D721Med (cell line): Measurements from ENCODE around the gene ALG8.

Experiments used
- DNase-seq: peaks from one replicate; pipeline ENCODE4 v3.0.0; 2011; ENCODE audit warnings: low spot score; ENCODE audit not compliant: insufficient read length
- FAIRE-seq: peaks from 2 replicates; lab custom pipeline; 2011; peaks lifted over from hg19 to GRCh38; lab: Jason Lieb, UNC
- TF ChIP-seq, protein P1 (sequence below): IDR thresholded peaks from 2 replicates; pipeline ENCODE4 v1.5.1; 2012; ENCODE audit warnings: mild to moderate bottlenecking, control low read depth; ENCODE audit not compliant: insufficient read depth; ENCODE audit errors: missing control alignments

Gene ALG8

DNA sequence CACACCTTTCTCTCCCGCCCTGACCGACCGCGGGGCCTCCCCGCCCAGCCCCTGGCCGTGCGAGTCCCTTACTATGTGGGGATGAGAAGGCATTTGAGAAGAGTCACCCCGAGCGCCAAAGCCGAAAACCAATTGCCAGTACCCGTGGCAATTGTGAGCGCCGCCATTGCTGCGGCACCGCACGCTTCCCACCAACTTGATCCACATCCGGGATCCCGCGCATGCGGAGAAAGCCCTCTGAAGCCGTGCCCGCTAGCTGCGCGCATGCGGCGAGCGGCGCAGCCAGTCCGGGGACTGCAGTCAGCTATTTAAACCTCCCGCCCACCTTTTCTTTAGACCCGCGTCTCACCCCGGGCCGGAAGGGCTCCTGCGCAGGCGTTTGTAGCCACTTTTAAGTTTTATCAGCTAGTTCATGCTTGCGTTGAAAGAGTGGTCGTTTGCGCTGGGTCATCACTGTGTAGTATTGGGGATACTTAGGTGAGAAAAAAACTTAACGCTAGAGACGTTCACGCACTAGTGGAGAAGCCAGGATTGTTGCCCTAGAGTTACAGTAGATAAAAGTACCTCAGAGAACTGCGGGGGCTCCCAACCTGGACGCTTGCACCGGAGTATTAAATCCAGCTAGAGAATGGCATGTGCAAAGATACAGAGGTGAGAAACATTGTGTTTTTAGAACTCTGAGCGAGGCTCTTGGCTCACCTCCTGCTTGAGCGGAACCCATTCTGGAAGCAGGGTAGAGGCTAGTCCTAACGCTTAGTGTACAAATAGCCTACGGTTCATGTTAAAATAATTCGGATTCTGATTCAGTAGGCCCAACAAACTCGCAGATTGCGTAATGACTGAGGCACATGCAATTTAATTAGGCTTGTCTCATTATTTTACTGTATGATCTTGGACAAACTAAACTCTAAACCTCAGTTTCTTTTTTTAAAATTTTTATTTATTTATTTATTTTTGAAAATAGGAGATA, at the start of gene ALG8:
TSS of gene ALG8 (minus strand) at position 205 of the 970 bp plus-strand sequence. CDS start at position 167, 38 bp downstream.
- TF ChIP-seq, protein P1, sequence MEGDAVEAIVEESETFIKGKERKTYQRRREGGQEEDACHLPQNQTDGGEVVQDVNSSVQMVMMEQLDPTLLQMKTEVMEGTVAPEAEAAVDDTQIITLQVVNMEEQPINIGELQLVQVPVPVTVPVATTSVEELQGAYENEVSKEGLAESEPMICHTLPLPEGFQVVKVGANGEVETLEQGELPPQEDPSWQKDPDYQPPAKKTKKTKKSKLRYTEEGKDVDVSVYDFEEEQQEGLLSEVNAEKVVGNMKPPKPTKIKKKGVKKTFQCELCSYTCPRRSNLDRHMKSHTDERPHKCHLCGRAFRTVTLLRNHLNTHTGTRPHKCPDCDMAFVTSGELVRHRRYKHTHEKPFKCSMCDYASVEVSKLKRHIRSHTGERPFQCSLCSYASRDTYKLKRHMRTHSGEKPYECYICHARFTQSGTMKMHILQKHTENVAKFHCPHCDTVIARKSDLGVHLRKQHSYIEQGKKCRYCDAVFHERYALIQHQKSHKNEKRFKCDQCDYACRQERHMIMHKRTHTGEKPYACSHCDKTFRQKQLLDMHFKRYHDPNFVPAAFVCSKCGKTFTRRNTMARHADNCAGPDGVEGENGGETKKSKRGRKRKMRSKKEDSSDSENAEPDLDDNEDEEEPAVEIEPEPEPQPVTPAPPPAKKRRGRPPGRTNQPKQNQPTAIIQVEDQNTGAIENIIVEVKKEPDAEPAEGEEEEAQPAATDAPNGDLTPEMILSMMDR, result no peak
- FAIRE-seq, result no peak
- peak; percentile 97 for DNase-seq

DNA sequence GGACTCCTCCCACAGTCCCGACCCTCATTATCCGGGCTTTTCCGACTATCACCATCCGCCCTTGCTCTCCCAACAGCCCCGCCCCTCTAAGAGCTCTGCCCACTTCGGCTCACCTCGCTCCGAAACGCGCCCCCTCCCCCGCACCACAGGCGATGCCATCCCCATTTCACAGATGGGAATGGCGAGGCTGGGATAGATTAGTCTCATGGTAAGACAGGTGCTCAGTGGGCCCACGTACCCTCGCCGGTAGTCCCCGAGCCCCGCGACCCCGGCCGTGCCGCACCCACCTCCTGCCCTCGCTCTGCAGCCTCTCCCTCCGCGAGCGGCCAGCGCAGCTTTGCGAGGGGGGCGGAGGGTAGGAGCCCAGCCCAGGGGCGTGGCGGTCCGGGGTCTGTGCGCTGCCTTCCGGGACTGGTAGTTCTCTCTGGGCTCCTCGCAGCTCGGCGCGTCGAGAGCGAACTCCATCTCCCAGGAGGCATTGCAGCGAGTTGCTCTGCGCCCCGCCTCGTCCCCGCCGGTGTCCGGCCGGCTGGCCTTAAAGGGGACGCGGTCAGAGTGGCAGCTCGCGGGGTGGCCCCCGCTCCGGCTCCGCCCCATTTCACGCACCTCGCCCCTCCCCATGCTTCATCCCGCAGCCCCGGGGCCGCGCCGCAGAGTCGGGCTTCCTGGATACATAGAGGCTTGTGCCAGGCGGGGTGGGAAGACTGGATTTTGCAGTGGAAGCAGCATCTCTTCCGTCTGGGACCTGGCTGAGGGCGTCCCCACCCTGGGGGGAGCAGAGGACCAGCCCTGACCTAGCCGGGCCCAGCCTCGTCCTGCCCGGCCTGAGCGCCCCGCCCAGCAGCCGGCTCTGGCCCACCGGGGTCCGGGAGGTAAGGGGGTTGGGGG, 49.1 kb upstream of the ALG8 start, which contains the start of the genes KCTD21 and USP35:
TSS of gene KCTD21 (minus strand) at position 341 of the 888 bp plus-strand sequence. CDS start 14,072 bp downstream, outside the sequence.
TSS of gene USP35 (plus strand) at position 634 of the 888 bp plus-strand sequence. CDS start 7,327 bp downstream, outside the sequence.
- FAIRE-seq, result no peak

DNA sequence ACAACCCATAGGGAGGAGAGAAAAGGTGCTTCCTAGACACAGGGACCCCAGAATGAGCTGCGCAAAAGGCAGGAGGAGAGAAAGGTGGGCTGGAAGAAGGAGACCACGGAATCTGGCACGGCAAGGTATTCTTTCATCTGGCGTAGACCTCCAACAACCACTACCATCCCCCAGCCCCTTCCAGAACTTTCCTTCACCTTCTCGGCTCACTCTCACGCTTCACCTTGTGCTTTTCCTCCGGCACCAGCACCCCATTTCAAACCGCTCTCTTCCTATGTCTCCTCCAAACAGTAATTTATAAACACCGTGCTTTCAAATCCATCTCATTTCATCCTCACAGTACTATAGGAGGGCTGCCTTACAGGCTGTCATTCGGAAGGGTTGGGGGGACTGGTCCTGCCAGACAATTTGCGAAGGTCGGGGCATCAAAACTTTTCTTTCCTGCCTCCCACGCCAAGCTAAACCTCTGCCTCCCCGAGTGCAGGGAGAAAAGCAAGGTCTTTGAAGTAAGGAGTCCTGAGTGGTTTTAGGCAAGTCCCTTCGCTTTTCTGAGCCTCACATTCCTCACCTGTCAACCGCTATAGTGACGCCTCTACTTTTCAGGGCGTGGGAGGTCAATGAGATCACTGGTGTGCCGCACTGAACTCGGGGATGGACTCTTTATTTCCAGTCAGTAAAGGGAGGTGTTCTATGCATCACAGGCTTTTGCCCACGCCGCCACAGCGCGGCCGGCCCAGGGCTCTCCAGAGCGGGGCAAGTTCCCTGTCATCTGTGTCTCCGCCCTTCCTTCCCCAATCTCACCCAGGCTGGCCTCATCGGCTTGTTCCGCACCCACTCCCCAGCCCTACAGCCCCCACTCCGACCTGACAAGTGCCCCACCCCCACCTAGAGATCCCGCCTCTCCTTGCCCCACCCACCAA, 48.2 kb upstream of the ALG8 start:
- TF ChIP-seq, protein P1, result no peak
- FAIRE-seq (no peak), DNase-seq (no peak)

More for the DNA sequence above, 49.1 kb upstream of the ALG8 start, which contains the start of the genes KCTD21 and USP35:
- TF ChIP-seq, protein P1, result no peak
- peak; percentile 81 for DNase-seq

DNA sequence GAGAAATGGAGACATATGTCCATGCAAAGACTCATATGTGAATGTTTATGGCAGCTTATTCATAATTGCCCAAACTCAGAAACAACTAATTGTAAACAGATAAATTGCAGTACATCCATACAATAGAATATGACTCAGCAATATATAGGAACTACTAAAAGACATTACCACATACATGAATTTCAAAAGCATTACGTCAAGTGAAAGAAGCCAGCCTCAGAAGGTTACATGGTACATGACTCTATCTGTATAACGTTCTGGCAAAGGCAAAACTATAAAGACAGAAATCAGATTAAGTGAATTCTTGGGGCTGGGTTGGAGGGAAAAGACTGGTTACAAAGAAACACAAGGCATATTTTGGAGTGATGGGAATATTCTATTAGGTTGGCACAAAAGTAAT, 41.8 kb upstream of the ALG8 start:
- TF ChIP-seq, protein P1, result no peak
- DNase-seq (no peak), FAIRE-seq (no peak)

GRCh38 chr11:78180751-78181150, 41.3 kb upstream of the ALG8 start:
- TF ChIP-seq, protein P1, result no peak
- DNase-seq, result no peak
- no peak for FAIRE-seq

DNA sequence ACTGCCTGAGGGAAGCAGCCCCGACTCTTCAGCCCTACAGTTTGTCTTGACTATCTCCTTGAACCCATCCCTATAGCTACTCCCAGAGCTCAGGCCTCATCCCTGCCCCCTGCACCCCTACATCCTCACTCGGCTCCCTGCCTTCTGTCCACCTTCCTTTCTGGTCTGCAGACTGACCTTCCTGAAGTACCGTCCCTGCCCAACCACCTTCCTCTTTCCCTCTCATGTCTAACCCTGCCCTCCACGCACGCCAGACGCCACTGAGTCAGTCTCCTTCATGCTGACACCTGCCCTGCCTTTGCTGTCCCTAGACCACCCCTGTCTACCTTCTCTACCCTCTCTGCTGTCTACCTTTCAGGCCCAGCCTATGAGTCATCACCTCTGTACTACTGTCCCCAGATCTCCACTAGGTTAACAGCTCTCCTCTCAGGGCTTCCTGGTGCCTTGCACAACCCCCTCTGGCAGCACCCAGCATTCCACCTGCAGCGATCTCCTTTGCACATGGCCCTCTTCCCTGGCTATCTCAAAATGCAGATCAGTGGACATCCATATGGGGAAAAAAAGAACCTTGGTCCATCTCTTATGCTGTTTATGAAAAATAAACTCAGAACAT, 40.1 kb upstream of the ALG8 start:
- TF ChIP-seq, protein P1, result no peak
- DNase-seq (no peak), FAIRE-seq (no peak)
